ENCODE measurements around the gene SPAG17.
A peak's percentile ranks its signal among the peaks of the same experiment; 100 is the strongest.

The SPAG17 gene

GRCh38 chr1:118185084-118185832 is at the start of gene SPAG17:
SPAG17 (minus strand) TSS chr1:118185228; CDS start chr1:118185157, 71 bp downstream.
- peak; percentile 11 for DNase-seq (ENCODE audit: low read depth, low spot score)

DNA sequence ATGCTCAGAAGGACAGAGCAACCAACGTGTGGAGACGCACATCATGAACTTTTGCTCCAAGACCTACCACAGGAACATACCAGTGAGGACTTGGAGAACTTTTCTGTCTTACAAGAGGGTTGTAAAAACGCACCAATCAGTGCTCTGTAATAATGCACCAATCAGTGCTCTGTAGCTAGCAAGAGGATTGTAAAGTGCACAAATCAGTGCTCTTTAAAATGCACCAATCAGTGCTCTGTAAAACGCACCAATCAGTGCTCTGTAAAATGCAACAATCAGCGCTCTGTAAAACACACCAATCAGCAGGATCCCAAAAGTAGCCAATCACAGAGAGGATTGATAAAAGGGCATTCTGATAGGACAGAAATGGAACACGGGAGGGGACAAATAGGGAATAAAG is 40.4 kb upstream of the SPAG17 start:
- no peak for DNase-seq (ENCODE audit: low read depth, low spot score)

- no peak for DNase-seq (ENCODE audit: low read depth, low spot score)
Measured at GRCh38 chr1:118223426-118223825, 38.4 kb upstream of the SPAG17 start.

DNA sequence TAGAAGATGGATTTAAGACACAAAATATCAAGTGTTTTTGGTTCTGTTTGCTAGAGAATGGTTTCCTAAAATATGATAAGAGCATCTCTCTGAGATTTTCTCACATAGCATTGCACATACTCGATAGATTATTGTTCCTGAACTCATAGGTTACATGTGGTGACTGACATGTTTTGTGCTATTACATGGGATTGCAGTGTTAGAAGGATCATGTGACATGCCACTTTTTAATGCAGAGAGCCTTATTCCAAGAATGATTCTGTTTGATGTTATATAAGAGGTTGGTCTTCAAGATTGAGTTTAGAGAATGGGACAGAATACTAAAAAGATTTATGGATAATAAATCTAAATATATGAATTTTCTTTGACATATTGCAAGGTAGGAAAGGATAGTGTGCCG is 34.4 kb upstream of the SPAG17 start:
- DNase-seq (ENCODE audit: low read depth, low spot score) = no peak

DNA sequence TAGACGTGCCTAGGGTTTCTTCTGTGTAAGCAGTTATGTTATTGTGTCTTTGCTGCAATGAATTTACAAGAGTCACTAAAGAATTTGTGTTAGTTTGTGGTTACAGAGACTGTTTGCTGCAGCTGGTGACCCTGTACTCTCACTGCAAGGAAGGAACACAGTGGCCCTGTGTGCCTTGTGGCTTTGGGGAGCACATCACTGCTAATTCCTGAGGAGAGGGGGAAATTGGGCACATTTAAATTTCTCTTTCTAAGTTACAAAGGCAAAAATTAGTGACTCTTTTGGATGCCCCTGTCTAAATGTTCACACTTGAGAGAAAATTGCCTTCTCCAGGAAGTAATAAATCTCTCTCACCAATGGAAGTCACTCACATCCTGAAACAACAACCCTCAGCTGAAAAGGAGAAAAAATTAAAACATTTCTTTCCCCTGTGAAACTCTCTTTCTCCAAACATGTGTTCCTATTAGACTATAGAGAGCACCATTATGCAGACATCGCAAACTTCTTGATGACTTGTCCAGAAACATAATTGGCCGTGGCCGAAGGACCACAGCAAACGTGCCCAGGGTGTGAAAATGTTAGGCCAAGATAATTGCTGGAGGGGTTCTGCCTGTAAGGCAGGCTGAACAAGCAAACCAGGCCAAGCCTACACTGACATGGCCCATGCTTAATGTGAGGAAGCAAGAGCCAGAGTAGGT is 32.3 kb upstream of the SPAG17 start:
- DNase-seq (ENCODE audit: low read depth, low spot score) = no peak

DNA sequence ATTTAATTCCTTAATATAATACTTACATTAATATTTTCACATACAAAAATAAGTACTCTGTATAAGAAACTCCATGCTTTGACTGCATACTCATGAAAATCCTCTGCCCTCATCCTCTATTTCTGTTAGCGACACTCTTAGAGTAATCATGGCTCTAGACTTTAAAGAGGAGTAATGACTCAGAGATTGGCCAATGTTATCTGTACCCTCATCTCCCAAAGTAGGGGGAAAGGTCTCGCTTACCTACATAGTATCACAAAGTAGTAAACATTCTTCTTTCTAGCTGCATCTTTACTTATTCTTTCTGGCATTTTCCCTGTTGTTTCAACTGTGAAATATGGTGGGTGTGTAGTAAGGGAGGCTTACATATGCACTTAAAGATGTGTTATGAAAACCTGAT is 29.8 kb upstream of the SPAG17 start:
- no peak for DNase-seq (ENCODE audit: low read depth, low spot score)

DNA sequence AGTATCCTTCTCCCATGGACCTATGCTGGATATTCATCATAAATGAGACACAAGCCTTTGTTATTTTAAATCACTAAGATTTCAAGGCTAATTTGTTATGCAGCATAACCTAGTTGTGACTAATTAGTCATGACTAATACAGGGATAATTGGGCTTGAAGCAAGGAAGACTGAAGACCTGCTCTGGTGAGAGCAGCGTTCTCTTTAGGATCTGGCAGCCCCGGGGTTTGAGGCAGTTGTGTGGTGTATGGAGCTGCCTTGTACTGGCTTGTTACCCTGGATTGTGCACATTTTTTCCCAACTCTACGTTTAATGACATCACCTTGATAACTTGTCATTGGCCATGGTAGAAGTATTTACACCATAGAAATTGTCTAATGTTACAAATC is 25.7 kb upstream of the SPAG17 start:
- DNase-seq (ENCODE audit: low read depth, low spot score) = no peak

DNA sequence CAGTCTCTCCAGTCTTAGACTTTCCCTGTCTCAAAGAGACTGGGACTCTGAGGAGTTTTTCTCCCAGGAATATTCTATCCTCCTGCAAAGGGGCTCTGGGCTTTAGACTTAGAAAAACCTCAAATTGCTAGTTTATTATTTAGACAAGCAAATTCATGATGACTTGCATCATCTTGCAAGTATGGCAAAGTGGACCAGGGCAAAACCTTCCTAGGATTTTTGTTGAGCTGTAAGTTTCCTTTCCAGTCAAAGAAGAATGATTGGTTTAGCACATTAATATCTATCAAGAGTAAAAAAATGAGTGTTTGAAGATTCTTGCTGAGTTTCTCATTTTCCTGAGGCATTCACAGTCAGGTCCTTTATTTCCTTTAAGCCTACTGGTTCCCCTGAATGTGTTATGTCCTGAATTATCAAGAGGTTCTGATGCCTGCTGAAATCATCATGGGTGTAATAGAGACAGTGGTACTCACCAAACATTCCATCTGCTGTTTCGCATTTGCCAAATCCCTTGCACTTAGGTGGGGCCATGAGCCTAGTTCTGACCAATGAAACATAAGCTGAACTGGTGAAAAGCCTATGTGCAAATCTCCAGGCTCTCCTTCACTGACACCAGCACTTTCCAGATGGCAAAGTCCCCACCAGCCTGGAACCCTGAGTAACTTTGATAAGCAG is 25.2 kb upstream of the SPAG17 start:
- no peak for DNase-seq (ENCODE audit: low read depth, low spot score)

GRCh38 chr1:118209648-118210047 is 24.6 kb upstream of the SPAG17 start:
- no peak for DNase-seq (ENCODE audit: low read depth, low spot score)

- DNase-seq (ENCODE audit: low read depth, low spot score) = no peak
Measured at GRCh38 chr1:118206966-118207365, 21.9 kb upstream of the SPAG17 start.

- no peak for DNase-seq (ENCODE audit: low read depth, low spot score)
Measured at GRCh38 chr1:118204648-118205047, 19.6 kb upstream of the SPAG17 start.

DNA sequence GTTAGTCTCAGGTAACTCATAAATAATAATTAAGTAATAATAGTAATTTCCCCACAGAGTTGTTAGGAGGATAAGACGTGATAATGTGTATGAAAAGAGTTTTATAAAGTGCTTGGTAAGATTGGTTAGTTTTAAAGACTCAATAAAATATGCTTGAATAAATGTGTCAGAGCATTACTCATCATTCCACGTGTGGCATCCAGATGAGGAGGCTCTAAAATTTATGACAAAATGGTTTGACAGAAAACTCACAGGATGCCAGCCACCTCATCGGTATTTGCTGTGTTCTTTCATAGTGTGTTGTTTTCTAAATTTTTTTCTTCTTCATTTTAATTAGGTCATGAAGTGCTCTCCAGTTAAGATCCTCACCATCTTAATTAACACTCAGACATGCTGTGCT is 19.1 kb upstream of the SPAG17 start:
- no peak for DNase-seq (ENCODE audit: low read depth, low spot score)

GRCh38 chr1:118202076-118202608 is 17.1 kb upstream of the SPAG17 start:
- DNase-seq (ENCODE audit: low read depth, low spot score) = no peak

DNA sequence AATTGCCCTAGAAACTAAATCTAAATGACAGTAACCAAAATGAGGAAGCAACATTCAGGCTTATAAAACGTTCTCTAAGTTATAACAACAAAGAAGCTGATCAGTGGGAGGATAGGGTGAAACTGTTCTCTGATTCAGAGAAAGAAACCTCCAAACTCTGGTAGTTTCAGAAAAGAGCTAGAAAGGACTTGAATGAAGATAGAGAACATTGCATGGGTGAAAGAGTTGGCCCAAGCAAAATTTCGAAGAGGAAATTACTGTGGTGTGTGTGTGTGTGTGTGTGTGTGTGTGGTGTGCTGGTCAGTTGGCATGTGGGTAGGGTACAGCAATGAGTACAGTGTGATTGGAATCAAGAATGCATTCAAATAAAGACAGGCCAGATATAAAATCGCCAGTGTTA is 16.5 kb upstream of the SPAG17 start:
- DNase-seq (ENCODE audit: low read depth, low spot score) = no peak

- no peak for DNase-seq (ENCODE audit: low read depth, low spot score)
Measured at GRCh38 chr1:118200836-118201235, 15.8 kb upstream of the SPAG17 start.

DNA sequence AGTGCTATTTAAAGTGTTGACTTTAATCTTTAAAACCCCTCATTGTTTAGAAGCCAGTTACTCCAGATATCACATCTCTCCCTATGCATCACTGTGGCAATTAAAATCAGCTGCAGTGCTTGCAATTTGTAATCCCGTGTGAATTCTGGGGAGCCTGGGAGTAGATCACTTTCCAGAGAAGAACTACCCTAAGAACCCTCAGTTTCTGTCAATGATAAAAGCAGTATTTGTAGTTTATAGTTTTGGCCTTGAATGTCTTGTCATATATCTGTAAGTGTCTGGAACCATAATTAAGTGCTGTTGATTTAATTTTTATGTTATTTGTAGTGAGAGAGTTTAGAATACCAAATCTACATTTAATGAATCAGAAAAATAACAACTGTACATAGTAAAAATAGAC is 5.5 kb upstream of the SPAG17 start:
- no peak for DNase-seq (ENCODE audit: low read depth, low spot score)

DNA sequence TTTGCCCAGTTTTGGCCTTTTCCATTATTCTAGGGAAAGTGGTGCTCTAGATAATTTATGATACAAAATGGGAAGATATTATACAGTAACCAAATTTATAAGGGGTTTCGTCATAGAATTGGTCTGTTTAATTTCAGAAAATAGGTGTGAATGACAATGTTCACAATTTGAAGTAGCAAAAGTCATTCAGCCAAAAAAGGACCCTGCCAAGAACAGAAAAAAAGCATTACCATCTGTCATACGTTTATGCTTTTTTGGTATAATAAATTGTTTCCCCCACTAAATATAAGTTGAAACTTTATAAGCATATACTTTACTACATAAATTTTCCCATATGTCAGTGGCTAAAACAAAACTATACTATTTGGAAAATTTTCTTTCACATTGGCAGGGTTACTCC is 4.5 kb upstream of the SPAG17 start:
- no peak for DNase-seq (ENCODE audit: low read depth, low spot score)

- no peak for DNase-seq (ENCODE audit: low read depth, low spot score)
Measured at GRCh38 chr1:118188411-118188810, 3.4 kb upstream of the SPAG17 start.

GRCh38 chr1:118186026-118186425 is 998 bp upstream of the SPAG17 start:
- no peak for DNase-seq (ENCODE audit: low read depth, low spot score)

GRCh38 chr1:118184739-118185083 is 317 bp downstream of the SPAG17 start:
- DNase-seq (ENCODE audit: low read depth, low spot score) = no peak

- DNase-seq (ENCODE audit: low read depth, low spot score) = no peak
Measured at GRCh38 chr1:118183586-118183985, 1.4 kb downstream of the SPAG17 start.

DNA sequence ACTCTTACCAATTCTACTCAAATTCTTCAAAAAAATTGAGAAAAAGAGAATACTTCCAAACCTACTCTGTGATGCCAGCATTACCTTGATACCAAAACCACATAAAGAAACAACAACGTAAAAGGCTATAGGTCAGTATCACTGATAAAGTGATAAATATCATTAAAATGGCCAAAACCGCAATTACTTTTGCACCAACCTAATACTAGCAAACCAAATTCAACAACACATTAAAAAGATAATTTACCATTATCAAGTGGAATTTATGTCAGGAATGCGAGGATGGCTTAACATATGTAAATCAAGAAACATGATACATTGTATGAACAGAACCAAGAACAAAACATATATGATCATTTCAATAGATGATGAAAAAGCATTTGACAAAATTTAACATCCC is 7.0 kb downstream of the SPAG17 start:
- no peak for DNase-seq (ENCODE audit: low read depth, low spot score)

- DNase-seq (ENCODE audit: low read depth, low spot score) = no peak
Measured at GRCh38 chr1:118169016-118169415, 16.0 kb downstream of the SPAG17 start.
